Stimulated activated CD8-positive, alpha-beta memory T cell treated with anti-CD3 and anti-CD28 coated beads, Interleukin-7, amount 100 ng/mL, for 24 hours (primary cell): ENCODE measurements around the gene TIMM13.
"Not testable (repeated sequence)": the region's sequence is repeated elsewhere in the genome, so short reads cannot be mapped to it uniquely, and the experiment has no call there.

ENCODE experiments used
- DNase-seq: peaks from one replicate; pipeline ENCODE4 v3.0.0-alpha.2; 2020; ENCODE audit warnings: low read depth

The TIMM13 gene

GRCh38 chr19:2413159-2413558 is 14.2 kb downstream of the TIMM13 start:
- no peak for DNase-seq

- DNase-seq = no peak
These were observed 14.9 kb downstream of the TIMM13 start for GRCh38 chr19:2412449-2412848.

GRCh38 chr19:2411709-2412108 is 15.7 kb downstream of the TIMM13 start:
- DNase-seq = no peak

GRCh38 chr19:2410023-2410422 is 17.4 kb downstream of the TIMM13 start:
- no peak for DNase-seq

- no peak for DNase-seq
These were observed 18.0 kb downstream of the TIMM13 start for GRCh38 chr19:2409352-2409912.

- DNase-seq = no peak
These were observed 19.1 kb downstream of the TIMM13 start for GRCh38 chr19:2408247-2408646.

GRCh38 chr19:2399582-2399981 is 27.8 kb downstream of the TIMM13 start:
- DNase-seq = no peak

- DNase-seq = no peak
These were observed 28.6 kb downstream of the TIMM13 start for GRCh38 chr19:2398735-2399305.

- DNase-seq = not testable (repeated sequence)
These were observed 30.2 kb downstream of the TIMM13 start for GRCh38 chr19:2397173-2397572.

GRCh38 chr19:2395293-2395829 is 32.0 kb downstream of the TIMM13 start:
- not testable (repeated sequence) for DNase-seq

- no peak for DNase-seq
These were observed 32.7 kb downstream of the TIMM13 start for GRCh38 chr19:2394442-2395292.

- DNase-seq = no peak
These were observed 33.3 kb downstream of the TIMM13 start for GRCh38 chr19:2394054-2394441.

- DNase-seq = not testable (repeated sequence)
These were observed 34.5 kb downstream of the TIMM13 start for GRCh38 chr19:2392899-2393298.

- DNase-seq = no peak
These were observed 35.0 kb downstream of the TIMM13 start for GRCh38 chr19:2392366-2392765.

- DNase-seq = no peak
These were observed 36.2 kb downstream of the TIMM13 start for GRCh38 chr19:2391118-2391725.

GRCh38 chr19:2389594-2389993 is 37.8 kb downstream of the TIMM13 start:
- DNase-seq = no peak

- no peak for DNase-seq
These were observed 39.8 kb downstream of the TIMM13 start for GRCh38 chr19:2387367-2388288.

GRCh38 chr19:2385053-2385721 is 42.2 kb downstream of the TIMM13 start:
- no peak for DNase-seq

GRCh38 chr19:2382530-2383222 is 44.7 kb downstream of the TIMM13 start:
- no peak for DNase-seq

- no peak for DNase-seq
These were observed 46.1 kb downstream of the TIMM13 start for GRCh38 chr19:2381148-2381820.
